Measurements from ENCODE around the gene KPNB1. TPM values are rescaled to one million over a fixed set of nuclear protein-coding genes. Genes with fewer than 3 reads are reported as not detected.

Gene KPNB1
- total and polyA plus RNA-seq, 2 experiments from 2014 or later, result 274 to 599 TPM

GRCh38 chr17:47732399-47733046 lies 82.8 kb downstream of the KPNB1 start:
- DNase-seq (ENCODE audit: low spot score) (peak; percentile 23), ATAC-seq (peak; percentile 6; the same call in 2 of the 3 replicates)
- Mint-ChIP-seq H3K27me3 (ENCODE audit: insufficient read depth, low read depth, poor library complexity) (peaks cover 65% of the 10 kb centered on the region), H3K27ac (no peak overlapping the region), H3K4me1 (peaks cover 8% of the 10 kb centered on the region), H3K36me3 (ENCODE audit: low read depth) (no peaks in the 10 kb centered on the region; the same call in 2 of the 3 replicates), H3K9me3 (no peaks in the 10 kb centered on the region), H3K4me3 (peak overlapping the region; percentile 76)
- no peak overlapping the region for H3K27ac ChIP-seq (ENCODE audit: low read depth)
- peaks cover 82% of the 10 kb centered on the region for H3K27me3 ChIP-seq (ENCODE audit: insufficient read depth)
- no peak overlapping the region; the same call in 1 of the 2 replicates for H2AFZ ChIP-seq
- H3K4me2 ChIP-seq, result peak overlapping the region; percentile 91
- H4K20me1 ChIP-seq (replicated peaks; ENCODE audit: insufficient read depth), result no peaks in the 10 kb centered on the region
- H3K4me1 ChIP-seq (ENCODE audit: insufficient read depth), result peaks cover 6% of the 10 kb centered on the region; the same call in 1 of the 2 replicates
- no peaks in the 10 kb centered on the region for H3K36me3 ChIP-seq (ENCODE audit: insufficient read depth)
- TF ChIP-seq CTCF (conservative IDR thresholded peaks at IDR 0.05; ENCODE audit: low read depth in 2 of 2) (no peak), EZH2 (IDR thresholded peaks at IDR 0.05; ENCODE audit: low read depth, unreplicated experiment) (no peak), ZNF331 (CRISPR knock-in tag; IDR thresholded peaks at IDR 0.05; ENCODE audit: low read depth) (no peak), STAT1 (IDR thresholded peaks at IDR 0.05; ENCODE audit: unreplicated experiment) (no peak), NANOG (IDR thresholded peaks at IDR 0.05; ENCODE audit: borderline replicate concordance) (no peak), ZNF114 (CRISPR knock-in tag; IDR thresholded peaks at IDR 0.05) (no peak), REST (IDR thresholded peaks at IDR 0.05; ENCODE audit: unreplicated experiment) (no peak), JUNB (IDR thresholded peaks at IDR 0.05; ENCODE audit: unreplicated experiment) (no peak), ZNF462 (CRISPR knock-in tag; IDR thresholded peaks at IDR 0.05) (no peak), EZH2phosphoT487 (IDR thresholded peaks at IDR 0.05; ENCODE audit: unreplicated experiment) (no peak), CREB1 (CRISPR knock-in tag; IDR thresholded peaks at IDR 0.05; ENCODE audit: low read depth) (no peak), POLR2AphosphoS5 (IDR thresholded peaks at IDR 0.05; ENCODE audit: low read depth) (no peak)
- TF ChIP-seq, protein P1, sequence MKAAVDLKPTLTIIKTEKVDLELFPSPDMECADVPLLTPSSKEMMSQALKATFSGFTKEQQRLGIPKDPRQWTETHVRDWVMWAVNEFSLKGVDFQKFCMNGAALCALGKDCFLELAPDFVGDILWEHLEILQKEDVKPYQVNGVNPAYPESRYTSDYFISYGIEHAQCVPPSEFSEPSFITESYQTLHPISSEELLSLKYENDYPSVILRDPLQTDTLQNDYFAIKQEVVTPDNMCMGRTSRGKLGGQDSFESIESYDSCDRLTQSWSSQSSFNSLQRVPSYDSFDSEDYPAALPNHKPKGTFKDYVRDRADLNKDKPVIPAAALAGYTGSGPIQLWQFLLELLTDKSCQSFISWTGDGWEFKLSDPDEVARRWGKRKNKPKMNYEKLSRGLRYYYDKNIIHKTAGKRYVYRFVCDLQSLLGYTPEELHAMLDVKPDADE (IDR thresholded peaks at IDR 0.05), result no peak
- H3K4me3 ChIP-seq, result peak overlapping the region; percentile 63
- 0 out of 2 replicates have a peak, but pooled peaks cover 6% of the 10 kb centered on the region for H3F3A ChIP-seq (replicated peaks; ENCODE audit: low read depth)
- H3K9me2 ChIP-seq (ENCODE audit: insufficient read depth), result no peaks in the 10 kb centered on the region
- H3K79me2 ChIP-seq (replicated peaks; ENCODE audit: insufficient read depth), result no peaks in the 10 kb centered on the region
